ENCODE measurements around the gene MITF.
"Not testable (repeated sequence)": the region's sequence is repeated elsewhere in the genome, so short reads cannot be mapped to it uniquely, and the experiment has no call there.

Gene MITF

GRCh38 chr3:69787436-69788168, 48.3 kb downstream of the MITF start:
- peak; percentile 87 for DNase-seq (ENCODE audit: low read depth)

DNA sequence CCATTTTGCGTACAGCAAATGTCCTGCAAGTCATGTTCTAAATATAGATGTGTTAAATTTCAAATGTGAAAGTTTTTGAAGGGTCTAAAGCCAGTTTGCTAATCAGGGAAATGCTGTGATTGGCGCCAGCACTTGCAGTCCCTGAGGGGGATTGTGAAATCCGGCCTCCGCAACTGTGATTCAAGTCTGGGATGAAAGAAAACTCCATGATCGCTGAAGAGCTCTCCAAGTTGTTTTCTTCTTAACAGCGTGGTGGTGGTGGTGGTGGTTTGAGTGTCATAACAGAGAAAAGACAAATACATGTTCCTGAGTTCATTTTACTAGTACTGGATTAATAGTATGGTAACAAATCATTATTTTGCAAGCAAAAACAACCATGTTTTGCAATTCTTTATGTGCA, 51.8 kb downstream of the MITF start:
- DNase-seq (ENCODE audit: low read depth) = peak; percentile 99

DNA sequence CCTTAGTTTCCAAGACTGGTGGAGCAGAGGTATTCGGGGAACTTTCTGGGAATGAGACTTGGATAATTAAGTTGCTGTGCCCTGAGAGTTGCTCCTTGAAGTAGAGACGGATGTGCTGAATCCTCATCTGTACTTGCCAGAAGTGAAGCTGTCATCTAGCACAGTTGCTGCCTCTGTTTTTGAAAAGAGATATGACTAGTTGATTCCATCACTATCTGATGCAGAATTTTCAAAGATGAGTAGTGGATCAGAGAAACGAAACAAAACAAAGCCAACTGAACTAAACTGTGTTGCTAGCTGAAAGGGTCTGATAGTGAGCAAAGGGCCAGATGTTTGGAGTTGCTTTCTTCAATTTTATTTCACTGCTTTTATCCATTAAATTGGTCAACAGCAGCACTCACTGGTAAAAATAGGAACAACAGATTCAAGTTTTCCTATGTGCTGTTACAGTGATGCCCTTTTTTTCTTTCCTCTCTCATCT, 52.7 kb downstream of the MITF start:
- peak; percentile 81 for DNase-seq (ENCODE audit: low read depth)

DNA sequence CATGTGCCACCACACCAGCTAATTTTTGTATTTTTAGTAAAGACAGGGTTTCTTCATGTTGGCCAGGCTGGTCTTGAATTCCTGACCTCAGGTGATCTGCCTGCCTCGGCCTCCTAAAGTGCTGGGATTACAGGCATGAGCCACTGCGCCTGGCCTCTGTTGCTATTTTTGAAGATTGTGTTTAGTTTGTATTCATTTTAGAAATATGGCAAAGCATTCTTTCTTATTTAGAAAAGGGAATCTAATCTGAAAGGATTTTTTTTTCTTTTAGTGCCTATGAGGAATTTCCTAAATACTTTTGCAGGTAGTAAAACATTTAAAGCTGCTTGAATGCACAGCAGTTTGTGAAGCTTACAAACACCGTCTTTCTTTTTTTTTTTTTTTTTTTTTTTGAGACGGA, 56.9 kb downstream of the MITF start:
- DNase-seq (ENCODE audit: low read depth) = not testable (repeated sequence)

DNA sequence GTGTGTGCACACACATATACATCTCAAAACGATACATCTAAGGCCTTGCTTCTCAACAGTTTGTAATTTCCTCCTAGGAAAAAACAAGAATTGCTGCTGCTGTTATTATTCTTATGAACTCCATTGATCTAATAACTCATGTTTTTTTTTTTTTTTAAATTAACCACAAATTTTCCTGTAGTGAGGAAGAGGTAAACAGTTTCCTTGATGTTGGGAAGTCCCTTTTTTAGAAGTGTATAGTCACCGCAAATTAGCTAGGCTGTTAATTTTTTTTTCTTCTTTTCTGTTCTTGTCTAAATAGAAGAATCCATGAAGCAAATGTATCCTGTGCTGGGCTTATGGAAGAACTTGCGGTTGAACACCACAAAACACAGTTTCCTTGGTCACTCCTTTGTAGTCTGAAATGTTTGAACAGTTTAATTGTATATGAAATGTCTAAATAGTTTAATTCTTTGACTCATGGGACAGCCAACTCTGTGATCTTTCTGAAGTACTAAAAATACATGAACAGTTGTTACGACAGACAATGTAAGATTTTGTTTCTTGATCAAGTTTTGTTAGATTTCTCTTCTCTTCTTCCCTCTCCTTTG, 64.5 kb downstream of the MITF start:
- DNase-seq (ENCODE audit: low read depth) = no peak

GRCh38 chr3:69805491-69805890, 66.2 kb downstream of the MITF start:
- DNase-seq (ENCODE audit: low read depth) = no peak

DNA sequence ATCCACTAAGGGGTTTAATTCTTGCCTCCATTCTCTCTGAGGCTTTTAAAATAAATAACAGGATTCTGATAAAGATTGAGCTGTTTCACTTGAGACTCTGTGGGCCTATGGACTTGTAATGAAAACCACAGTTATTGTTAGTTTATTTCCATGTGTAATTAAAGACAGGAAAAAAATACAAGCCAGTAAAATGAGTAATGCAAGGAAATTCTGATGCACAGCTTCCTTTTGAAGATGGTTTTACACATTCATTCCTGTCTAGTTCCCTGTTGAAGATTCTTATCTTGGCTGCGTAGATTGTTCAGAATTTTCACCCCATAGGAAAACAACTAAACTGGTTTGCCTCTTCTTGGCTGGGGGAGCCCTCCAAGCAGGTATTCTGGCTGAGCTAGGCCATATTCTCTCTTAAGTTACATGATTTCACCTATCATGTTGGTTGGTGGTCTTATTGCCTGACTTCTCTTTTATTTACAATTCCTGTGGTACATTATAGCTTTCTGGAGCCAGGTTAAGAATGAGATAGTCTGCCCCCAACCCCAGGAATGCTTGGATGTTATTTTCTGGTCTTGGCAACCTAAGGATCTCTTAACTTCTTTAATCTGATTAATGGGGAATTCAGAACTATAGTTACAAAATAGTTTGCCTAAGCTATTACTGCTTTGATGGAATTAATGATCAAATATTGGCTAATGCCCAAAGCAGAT, 67.6 kb downstream of the MITF start:
- peak; percentile 81 for DNase-seq (ENCODE audit: low read depth)

- no peak for DNase-seq (ENCODE audit: low read depth)
Observed at GRCh38 chr3:69807674-69808073, 68.4 kb downstream of the MITF start.

DNA sequence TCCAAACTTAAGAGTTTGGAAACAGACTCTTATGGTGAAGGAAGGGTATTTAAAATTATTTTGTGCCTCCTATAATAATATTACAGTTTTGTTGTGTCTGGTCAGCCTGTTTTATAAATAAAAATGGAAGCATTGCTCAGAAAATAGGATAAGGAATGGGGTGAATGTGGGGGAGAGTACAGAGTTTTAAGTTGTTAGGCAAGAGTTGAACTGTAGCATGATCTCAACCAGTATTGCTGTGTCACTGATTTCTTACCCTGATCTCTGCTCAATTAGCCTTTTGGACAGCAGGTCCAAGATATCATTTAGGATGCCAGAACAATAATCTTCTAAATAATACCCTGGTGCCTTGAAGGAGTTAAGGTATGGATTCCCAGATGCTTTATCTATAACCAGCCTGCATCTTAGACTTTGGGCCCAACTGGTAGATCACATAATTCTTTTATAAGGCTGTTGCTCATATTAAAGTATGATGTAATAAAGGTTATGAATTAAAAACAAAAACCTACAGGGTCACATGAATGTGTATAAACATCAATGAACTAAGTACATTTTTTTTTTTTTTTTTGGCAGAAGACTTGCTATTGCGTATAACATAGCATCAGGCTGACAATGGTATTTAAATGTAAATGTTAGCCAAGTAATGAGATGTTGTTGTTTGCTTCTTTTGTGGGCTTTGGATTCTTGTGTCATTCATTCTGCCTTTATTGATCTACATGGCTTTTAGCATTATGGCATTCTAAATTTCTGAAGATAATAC, 70.0 kb downstream of the MITF start:
- DNase-seq (ENCODE audit: low read depth) = peak; percentile 42

DNA sequence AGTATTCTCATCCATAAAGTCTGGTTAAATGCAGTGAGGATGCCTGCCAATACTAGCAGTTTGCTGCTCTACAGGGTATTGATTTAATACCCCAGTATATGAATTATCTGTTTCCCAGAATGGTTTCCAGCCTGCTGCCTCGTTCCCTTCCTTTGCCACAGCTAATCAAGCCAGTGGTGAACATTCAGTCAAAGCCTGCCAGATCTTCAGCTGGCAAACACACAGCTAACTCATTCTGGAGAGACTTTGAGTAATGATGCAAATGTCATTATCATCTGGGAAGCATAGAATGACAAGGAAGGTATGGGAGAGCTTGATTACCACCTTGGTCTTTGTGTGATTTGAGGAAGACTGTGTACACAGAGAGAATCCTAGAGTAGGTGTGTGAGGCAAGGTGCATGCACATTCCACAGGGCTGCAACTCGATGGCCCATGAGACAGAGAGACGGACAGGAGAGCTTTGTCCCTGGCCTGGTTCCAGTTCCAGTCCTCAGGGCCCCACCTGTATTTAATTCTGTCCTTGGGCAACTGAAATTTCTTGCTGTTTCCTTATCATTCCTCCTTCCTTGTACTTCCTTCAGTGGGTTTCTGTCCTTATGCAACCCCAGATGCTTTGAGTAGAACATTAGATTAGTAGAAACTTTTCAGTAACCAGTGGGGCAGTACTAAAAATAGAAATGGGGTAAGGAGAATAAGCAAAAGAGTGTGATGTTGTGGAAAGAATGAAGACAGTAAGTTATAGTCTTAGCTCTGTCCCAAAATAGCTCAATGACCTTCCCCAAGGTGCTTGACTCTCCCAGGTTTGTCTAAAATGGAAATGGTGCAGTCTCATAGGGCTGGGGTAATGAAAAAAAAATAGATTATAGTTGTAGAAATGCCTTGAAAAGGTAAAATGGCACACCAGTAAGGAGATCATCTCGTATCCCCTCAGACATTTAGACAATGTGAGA, 72.5 kb downstream of the MITF start:
- peak; percentile 45 for DNase-seq (ENCODE audit: low read depth)

DNA sequence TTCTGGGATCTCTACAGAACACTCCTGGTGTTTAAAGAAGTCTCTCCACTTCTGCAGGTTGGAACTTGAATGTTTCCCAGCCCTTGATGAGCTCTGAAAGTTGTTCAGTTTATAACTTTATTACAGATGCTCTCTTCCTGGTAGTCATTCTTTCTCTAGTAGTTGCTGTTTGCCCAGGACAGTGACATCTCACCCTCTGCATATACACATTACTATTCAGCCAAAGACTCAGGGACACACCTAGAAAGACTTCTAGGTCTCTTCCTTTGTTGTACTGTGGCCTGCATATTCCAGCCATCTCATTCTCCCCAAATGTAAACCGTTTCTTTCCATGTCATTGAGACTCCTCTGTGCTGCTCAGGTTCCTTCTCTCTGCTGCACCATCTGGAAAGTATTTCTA, 76.7 kb downstream of the MITF start:
- DNase-seq (ENCODE audit: low read depth) = no peak

DNA sequence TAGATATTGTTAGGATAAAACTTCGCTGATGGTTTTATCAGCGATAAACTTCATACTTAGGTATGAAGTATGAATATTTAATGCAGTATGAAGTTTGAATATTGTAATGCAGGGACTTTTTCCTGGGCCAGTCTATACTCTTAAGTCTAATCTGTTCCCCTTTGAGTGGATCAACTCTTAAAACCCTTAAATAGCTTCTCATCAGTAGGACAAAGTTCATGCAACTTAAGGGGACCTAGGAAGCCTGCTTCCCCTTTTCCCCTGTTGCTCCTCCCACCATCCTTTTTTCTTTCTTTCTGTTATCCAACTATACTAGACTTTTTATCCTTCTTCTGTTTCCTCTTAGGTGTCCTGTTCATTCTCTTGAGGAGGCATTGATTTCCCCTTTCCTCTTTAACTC, 78.7 kb downstream of the MITF start:
- no peak for DNase-seq (ENCODE audit: low read depth)

GRCh38 chr3:69819282-69819681, 80.0 kb downstream of the MITF start:
- DNase-seq (ENCODE audit: low read depth) = no peak

DNA sequence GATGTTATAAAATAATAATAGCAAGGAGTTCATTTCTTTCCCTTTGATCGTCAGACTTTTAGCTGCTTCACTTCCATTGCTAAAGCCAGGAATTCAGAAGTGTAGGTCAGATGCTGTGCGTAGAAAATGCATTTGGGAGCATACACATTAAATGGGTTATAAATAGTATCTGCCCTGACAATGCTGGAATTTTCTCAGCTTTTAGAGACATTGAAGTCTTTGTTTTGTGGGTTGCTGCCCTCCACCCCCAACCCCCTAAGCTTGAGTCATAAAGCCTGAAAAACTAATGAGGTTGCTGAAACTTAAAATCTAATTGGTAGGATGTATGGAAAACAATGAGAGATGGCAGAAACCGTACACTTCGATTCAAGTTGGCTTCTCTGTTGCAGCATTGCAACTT, 81.9 kb downstream of the MITF start:
- DNase-seq (ENCODE audit: low read depth) = no peak

DNA sequence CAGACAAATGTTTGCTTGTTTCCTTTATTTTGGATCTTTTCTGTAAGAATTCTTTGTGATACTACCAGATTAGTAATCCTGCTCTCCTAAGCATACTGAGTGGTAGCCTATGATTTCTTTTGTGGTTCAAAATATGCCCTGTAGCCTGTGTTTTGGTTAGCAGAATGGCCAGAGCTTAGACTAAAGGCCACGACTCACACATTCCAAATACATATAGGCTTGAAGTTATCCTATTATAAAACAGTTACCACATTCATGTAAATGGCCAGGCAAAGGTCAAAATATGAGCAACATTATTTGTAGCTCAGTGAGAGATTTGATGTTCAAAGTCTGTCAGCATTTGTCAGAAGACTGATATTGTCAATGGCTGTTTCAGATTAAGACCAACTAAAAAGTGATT, 84.5 kb downstream of the MITF start:
- DNase-seq (ENCODE audit: low read depth) = no peak

DNA sequence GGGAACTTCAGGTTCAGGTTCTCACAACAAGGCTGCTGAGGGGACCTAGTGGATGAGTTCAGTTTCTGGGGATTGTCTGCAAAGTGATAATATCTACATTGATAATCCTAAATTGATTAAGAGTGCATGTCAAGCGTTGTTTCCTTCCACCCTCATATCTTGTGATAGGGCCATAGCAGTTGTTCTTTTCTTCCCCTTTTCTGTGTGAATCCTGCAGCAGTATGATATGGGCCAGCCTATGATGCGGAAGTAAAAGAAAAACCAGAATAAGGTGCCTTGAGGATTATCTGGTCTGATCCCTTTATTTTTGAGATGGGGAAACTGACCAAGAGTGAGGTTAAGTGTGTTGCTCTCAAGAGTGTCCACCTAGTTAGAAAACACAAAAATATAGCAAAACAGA, 86.2 kb downstream of the MITF start:
- no peak for DNase-seq (ENCODE audit: low read depth)

DNA sequence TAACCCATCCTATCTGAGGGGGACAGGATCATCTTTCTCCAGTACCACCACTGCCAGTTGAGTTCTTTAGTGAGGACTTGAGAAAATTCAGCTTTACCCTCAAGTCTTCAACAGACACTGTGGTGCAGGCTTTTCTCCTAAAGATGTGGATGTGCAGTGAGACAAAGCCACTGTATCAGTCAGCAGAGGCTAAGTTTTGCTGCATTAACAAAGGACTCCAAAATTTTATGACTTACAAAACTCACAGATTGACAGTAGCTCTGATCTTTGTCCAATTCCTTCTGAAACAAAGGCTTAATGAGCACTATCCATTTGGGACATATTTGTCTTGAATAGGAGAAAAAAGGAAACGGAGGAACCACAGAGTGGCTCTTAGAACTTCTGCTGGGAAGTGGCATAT, 87.9 kb downstream of the MITF start:
- no peak for DNase-seq (ENCODE audit: low read depth)

DNA sequence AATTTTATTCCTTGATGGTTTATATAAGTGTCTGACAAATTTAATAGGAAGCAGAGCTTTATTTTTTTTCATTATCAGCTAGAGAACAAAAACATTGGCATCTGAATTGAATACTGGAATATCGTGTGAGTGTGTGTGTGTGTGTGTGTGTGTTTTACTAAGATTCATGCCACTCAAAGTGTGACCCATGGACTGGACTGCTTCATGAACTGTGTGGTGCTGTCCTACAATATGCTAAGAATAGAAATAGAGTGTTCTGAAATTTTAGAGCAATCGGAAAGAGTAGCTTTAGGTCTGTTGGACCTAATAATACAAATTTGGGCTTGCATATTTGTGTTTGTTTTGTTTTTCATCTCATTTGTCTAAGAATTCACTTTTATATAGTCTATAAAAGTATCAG, 89.6 kb downstream of the MITF start:
- no peak for DNase-seq (ENCODE audit: low read depth)

DNA sequence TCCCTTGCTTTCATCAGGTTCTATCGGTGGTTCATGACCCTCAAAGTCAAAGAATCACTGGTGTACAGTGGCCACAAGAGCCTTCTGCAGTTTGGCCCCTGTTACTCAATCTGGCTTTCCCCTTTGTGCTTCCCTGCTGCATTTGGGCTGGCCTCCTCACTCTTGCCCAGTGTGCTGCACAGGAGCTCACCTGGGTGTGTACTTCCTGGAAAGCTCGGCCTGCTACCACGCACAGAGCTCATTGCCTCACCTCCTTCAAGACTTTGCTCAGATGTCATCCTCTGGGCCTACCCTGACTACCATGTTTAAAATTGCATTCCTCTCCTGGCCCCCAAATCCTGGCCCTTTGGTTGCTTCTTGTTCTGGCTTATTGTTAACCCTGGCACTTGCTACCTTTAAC, 90.9 kb downstream of the MITF start:
- DNase-seq (ENCODE audit: low read depth) = no peak

GRCh38 chr3:69831737-69832136, 92.5 kb downstream of the MITF start:
- DNase-seq (ENCODE audit: low read depth) = no peak

DNA sequence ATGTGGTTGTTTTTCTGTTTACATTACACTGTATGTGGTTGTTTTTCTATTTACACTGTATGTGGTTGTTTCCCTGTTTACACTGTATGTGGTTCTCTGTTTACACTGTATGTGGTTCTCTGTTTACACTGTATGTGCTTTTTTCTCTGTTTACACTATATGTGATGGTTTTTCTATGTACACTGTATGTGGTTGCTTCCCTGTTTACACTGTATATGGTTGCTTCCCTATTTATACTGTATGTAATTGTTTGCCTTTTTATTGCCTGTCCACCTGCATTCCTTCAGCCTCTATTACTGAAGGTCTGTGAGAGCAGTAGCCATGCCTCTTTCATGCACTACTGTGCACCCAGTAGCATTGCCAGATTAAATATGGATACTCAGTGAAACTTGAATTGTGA, 94.3 kb downstream of the MITF start:
- no peak for DNase-seq (ENCODE audit: low read depth)

Data from amniotic epithelial cell (primary cell).